ENCODE results near the gene FAM186B. TPM values are rescaled to one million over a fixed set of nuclear protein-coding genes. Genes with fewer than 3 reads are reported as not detected.
A peak's percentile ranks its signal among the peaks of the same experiment; 100 is the strongest.

Gene FAM186B
- total and polyA plus RNA-seq, 2 of the 13 experiments (the other 11 are each of a cell fraction or from before 2014, with no cell fraction given) = 0.07 to 0.20 TPM

DNA sequence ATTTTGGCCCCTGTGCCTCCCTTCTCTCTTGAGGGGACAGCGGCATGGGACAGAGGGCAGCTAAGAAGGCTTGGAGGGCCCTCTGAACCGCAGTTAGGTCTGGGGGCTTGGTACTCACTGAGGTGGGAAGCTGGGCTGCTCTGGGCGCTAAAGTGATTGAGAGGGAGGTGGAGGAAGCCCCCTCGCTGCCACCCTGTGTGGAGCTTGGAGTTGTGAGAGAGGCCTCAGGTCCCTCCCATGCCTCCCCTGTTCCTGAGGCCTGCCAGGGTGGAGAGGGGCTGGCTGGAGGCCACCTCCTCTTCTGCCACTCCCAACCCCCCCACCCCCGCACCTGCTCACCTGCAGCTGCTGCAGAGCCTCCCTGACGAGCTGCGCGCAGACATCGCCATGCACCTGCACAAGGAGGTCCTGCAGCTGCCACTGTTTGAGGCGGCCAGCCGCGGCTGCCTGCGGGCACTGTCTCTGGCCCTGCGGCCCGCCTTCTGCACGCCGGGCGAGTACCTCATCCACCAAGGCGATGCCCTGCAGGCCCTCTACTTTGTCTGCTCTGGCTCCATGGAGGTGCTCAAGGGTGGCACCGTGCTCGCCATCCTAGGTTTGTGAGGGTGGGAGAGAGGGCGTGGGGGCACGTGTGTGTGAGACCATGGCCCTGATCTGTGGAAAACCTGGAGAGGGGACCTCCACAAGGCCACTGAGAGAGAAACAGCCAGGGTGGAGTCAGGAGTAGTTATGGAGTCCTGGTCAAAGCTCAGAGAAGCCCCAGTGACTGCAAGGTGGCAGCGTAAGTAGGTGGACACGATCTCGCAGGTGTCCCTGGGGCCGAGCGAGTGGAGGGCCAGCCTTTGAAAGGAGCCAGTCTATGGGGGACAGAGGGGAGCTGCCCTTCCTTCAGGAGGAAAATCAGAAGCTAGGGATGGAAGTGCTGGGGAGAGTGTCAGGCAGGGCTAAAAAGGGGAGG, 55.4 kb downstream of the FAM186B start (continued):
- no peak for TF ChIP-seq GPN1 (CRISPR knock-in tag; IDR thresholded peaks at IDR 0.05; ENCODE audit: borderline replicate concordance)
- TF ChIP-seq, protein P1, sequence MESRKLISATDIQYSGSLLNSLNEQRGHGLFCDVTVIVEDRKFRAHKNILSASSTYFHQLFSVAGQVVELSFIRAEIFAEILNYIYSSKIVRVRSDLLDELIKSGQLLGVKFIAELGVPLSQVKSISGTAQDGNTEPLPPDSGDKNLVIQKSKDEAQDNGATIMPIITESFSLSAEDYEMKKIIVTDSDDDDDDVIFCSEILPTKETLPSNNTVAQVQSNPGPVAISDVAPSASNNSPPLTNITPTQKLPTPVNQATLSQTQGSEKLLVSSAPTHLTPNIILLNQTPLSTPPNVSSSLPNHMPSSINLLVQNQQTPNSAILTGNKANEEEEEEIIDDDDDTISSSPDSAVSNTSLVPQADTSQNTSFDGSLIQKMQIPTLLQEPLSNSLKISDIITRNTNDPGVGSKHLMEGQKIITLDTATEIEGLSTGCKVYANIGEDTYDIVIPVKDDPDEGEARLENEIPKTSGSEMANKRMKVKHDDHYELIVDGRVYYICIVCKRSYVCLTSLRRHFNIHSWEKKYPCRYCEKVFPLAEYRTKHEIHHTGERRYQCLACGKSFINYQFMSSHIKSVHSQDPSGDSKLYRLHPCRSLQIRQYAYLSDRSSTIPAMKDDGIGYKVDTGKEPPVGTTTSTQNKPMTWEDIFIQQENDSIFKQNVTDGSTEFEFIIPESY (CRISPR knock-in tag; IDR thresholded peaks at IDR 0.05) = peak; percentile 21; the same call in 1 of the 2 replicates
- TF ChIP-seq ZNF101 (CRISPR knock-in tag; IDR thresholded peaks at IDR 0.05; ENCODE audit: borderline replicate concordance, low read depth) = no peak
- TF ChIP-seq BRD4 (CRISPR knock-in tag; IDR thresholded peaks at IDR 0.05) = no peak
- TF ChIP-seq, protein P2, sequence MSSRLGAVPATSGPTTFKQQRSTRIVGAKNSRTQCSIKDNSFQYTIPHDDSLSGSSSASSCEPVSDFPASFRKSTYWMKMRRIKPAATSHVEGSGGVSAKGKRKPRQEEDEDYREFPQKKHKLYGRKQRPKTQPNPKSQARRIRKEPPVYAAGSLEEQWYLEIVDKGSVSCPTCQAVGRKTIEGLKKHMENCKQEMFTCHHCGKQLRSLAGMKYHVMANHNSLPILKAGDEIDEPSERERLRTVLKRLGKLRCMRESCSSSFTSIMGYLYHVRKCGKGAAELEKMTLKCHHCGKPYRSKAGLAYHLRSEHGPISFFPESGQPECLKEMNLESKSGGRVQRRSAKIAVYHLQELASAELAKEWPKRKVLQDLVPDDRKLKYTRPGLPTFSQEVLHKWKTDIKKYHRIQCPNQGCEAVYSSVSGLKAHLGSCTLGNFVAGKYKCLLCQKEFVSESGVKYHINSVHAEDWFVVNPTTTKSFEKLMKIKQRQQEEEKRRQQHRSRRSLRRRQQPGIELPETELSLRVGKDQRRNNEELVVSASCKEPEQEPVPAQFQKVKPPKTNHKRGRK (CRISPR knock-in tag; IDR thresholded peaks at IDR 0.05) = no peak
- no peak for TF ChIP-seq JDP2 (CRISPR knock-in tag; IDR thresholded peaks at IDR 0.05; ENCODE audit: borderline replicate concordance)
- TF ChIP-seq, protein P3, sequence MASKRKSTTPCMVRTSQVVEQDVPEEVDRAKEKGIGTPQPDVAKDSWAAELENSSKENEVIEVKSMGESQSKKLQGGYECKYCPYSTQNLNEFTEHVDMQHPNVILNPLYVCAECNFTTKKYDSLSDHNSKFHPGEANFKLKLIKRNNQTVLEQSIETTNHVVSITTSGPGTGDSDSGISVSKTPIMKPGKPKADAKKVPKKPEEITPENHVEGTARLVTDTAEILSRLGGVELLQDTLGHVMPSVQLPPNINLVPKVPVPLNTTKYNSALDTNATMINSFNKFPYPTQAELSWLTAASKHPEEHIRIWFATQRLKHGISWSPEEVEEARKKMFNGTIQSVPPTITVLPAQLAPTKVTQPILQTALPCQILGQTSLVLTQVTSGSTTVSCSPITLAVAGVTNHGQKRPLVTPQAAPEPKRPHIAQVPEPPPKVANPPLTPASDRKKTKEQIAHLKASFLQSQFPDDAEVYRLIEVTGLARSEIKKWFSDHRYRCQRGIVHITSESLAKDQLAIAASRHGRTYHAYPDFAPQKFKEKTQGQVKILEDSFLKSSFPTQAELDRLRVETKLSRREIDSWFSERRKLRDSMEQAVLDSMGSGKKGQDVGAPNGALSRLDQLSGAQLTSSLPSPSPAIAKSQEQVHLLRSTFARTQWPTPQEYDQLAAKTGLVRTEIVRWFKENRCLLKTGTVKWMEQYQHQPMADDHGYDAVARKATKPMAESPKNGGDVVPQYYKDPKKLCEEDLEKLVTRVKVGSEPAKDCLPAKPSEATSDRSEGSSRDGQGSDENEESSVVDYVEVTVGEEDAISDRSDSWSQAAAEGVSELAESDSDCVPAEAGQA (IDR thresholded peaks at IDR 0.05; ENCODE audit: low read depth) = no peak
- TF ChIP-seq, protein P3 (CRISPR knock-in tag; IDR thresholded peaks at IDR 0.05; ENCODE audit: borderline replicate concordance) = no peak
- TF ChIP-seq NFE2 (CRISPR knock-in tag; IDR thresholded peaks at IDR 0.05) = no peak
- no peak for TF ChIP-seq ZSCAN29 (CRISPR knock-in tag; conservative IDR thresholded peaks at IDR 0.05)
- TF ChIP-seq, protein P4, sequence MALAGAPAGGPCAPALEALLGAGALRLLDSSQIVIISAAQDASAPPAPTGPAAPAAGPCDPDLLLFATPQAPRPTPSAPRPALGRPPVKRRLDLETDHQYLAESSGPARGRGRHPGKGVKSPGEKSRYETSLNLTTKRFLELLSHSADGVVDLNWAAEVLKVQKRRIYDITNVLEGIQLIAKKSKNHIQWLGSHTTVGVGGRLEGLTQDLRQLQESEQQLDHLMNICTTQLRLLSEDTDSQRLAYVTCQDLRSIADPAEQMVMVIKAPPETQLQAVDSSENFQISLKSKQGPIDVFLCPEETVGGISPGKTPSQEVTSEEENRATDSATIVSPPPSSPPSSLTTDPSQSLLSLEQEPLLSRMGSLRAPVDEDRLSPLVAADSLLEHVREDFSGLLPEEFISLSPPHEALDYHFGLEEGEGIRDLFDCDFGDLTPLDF (CRISPR knock-in tag; IDR thresholded peaks at IDR 0.05) = no peak
- TF ChIP-seq STAG1 (CRISPR knock-in tag; IDR thresholded peaks at IDR 0.05) = no peak
- no peak for TF ChIP-seq ZNF557 (CRISPR knock-in tag; IDR thresholded peaks at IDR 0.05)
- TF ChIP-seq, protein P5, sequence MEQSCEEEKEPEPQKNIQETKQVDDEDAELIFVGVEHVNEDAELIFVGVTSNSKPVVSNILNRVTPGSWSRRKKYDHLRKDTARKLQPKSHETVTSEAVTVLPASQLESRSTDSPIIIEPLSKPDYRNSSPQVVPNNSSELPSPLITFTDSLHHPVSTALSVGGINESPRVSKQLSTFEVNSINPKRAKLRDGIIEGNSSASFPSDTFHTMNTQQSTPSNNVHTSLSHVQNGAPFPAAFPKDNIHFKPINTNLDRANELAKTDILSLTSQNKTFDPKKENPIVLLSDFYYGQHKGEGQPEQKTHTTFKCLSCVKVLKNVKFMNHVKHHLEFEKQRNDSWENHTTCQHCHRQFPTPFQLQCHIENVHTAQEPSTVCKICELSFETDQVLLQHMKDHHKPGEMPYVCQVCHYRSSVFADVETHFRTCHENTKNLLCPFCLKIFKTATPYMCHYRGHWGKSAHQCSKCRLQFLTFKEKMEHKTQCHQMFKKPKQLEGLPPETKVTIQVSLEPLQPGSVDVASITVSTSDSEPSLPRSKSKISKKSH (CRISPR knock-in tag; IDR thresholded peaks at IDR 0.05; ENCODE audit: borderline replicate concordance) = peak; percentile 42; the same call in 1 of the 2 replicates
- TF ChIP-seq ZBTB42 (CRISPR knock-in tag; IDR thresholded peaks at IDR 0.05) = no peak
- TF ChIP-seq ZNF747 (CRISPR knock-in tag; IDR thresholded peaks at IDR 0.05; ENCODE audit: borderline replicate concordance) = no peak
